SU-DHL-6 (cell line): ENCODE results near the gene PAM16.

Experiments
- EZH2phosphoT487 ChIP-seq: fragments of 200-600 bp; sonication (generic), shearing (Covaris generic); conservative IDR thresholded peaks from 2 replicates; pipeline ENCODE4 v1.6.1; 2018; ENCODE audit warnings: mild to moderate bottlenecking, antibody characterized with exemption, low read length, moderate library complexity, mixed read lengths
- TF ChIP-seq, protein P1 (sequence below): fragments of 200-600 bp; sonication (generic); IDR thresholded peaks from one replicate; pipeline ENCODE4 v1.5.1; 2017; ENCODE audit warnings: antibody characterized with exemption, mild to moderate bottlenecking, low read length, moderate library complexity; ENCODE audit not compliant: insufficient read depth, poor library complexity, severe bottlenecking

DNA sequence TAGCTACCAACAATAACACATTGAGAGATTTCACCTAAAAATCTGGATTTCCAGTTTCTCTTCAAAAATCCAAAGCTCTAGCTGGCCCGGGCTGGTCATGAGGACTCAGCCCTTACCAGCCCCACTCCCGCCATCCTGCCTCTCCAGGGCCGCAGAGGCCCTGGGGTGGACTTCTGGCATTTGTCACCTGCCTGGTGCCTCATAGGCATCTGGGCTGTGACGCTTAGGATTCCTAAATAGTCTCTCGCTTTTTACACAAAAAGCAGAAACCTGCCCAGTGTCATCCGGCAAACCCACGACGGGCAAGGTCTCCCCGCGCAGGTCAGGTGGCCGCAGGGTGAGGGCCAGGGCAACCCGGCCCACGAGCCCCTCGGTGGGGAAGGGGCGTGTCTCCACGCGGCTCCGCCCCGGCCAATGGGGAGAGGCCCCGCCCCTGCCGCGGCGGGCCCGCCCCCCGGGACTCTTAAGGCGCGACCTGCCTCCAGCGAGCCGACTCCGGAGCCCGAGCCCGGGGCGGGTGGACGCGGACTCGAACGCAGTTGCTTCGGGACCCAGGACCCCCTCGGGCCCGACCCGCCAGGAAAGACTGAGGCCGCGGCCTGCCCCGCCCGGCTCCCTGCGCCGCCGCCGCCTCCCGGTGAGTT lies 20.4 kb upstream of the PAM16 start, which contains the start of gene VASN:
- TF ChIP-seq, protein P1, sequence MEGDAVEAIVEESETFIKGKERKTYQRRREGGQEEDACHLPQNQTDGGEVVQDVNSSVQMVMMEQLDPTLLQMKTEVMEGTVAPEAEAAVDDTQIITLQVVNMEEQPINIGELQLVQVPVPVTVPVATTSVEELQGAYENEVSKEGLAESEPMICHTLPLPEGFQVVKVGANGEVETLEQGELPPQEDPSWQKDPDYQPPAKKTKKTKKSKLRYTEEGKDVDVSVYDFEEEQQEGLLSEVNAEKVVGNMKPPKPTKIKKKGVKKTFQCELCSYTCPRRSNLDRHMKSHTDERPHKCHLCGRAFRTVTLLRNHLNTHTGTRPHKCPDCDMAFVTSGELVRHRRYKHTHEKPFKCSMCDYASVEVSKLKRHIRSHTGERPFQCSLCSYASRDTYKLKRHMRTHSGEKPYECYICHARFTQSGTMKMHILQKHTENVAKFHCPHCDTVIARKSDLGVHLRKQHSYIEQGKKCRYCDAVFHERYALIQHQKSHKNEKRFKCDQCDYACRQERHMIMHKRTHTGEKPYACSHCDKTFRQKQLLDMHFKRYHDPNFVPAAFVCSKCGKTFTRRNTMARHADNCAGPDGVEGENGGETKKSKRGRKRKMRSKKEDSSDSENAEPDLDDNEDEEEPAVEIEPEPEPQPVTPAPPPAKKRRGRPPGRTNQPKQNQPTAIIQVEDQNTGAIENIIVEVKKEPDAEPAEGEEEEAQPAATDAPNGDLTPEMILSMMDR: no peak
- TF ChIP-seq EZH2phosphoT487: no peak
